D721Med (cell line): ENCODE measurements around the gene SLIT1.

Experiments used
- DNase-seq: peaks from one replicate; pipeline ENCODE4 v3.0.0; 2011; ENCODE audit warnings: low spot score; ENCODE audit not compliant: insufficient read length
- FAIRE-seq: peaks from 2 replicates; lab custom pipeline; 2011; peaks lifted over from hg19 to GRCh38; lab: Jason Lieb, UNC
- CTCF ChIP-seq: IDR thresholded peaks from 2 replicates; pipeline ENCODE4 v1.5.1; 2012; ENCODE audit warnings: mild to moderate bottlenecking, control low read depth; ENCODE audit not compliant: insufficient read depth; ENCODE audit errors: missing control alignments

SLIT1 gene

GRCh38 chr10:97213431-97213830, 27.7 kb upstream of the SLIT1 start:
- no peak for DNase-seq
- no peak for TF ChIP-seq CTCF
- FAIRE-seq, result no peak

- DNase-seq (no peak), FAIRE-seq (no peak)
- TF ChIP-seq CTCF, result no peak
These were observed 25.5 kb upstream of the SLIT1 start for GRCh38 chr10:97211229-97211628.

- peak; percentile 92 for TF ChIP-seq CTCF
- FAIRE-seq (peak; percentile 82), DNase-seq (no peak)
These were observed 24.8 kb upstream of the SLIT1 start for GRCh38 chr10:97210543-97210960.

- no peak for FAIRE-seq
- DNase-seq, result no peak
- TF ChIP-seq CTCF, result no peak
These were observed 22.1 kb upstream of the SLIT1 start for GRCh38 chr10:97207756-97208346.

GRCh38 chr10:97207131-97207530, 21.4 kb upstream of the SLIT1 start:
- DNase-seq, result no peak
- no peak for TF ChIP-seq CTCF
- FAIRE-seq, result no peak

- FAIRE-seq, result no peak
- no peak for TF ChIP-seq CTCF
- DNase-seq, result no peak
These were observed 19.3 kb upstream of the SLIT1 start for GRCh38 chr10:97204826-97205679.

GRCh38 chr10:97203220-97203619, 17.5 kb upstream of the SLIT1 start:
- no peak for TF ChIP-seq CTCF
- DNase-seq (no peak), FAIRE-seq (no peak)
